ENCODE results near the gene KLHDC7A.
"Not testable (repeated sequence)": the region's sequence is repeated elsewhere in the genome, so short reads cannot be mapped to it uniquely, and the experiment has no call there.

Gene KLHDC7A

GRCh38 chr1:18458133-18459092, 22.3 kb upstream of the KLHDC7A start:
- Histone ChIP-seq H3K4me3 (ENCODE audit: low read length) (no peak overlapping the region), H3K36me3 (ENCODE audit: control insufficient read depth, insufficient read depth, low read length, severe bottlenecking) (no peaks in the 10 kb centered on the region), H3K27me3 (replicated peaks; ENCODE audit: control insufficient read depth, insufficient read depth, low read length) (peaks cover 39% of the 10 kb centered on the region), H3K9ac (ENCODE audit: low read length) (no peak overlapping the region), H3K9me3 (ENCODE audit: control insufficient read depth, low read length) (no peaks in the 10 kb centered on the region), H3K4me1 (ENCODE audit: control insufficient read depth, insufficient read depth, low read length) (peaks cover under 1% of the 10 kb centered on the region)
- no peak for DNase-seq (ENCODE audit: low read depth)

- no peak for DNase-seq (ENCODE audit: low read depth)
- Histone ChIP-seq H3K9me3 (ENCODE audit: control insufficient read depth, low read length) (no peaks in the 10 kb centered on the region), H3K9ac (ENCODE audit: low read length) (no peak overlapping the region), H3K36me3 (ENCODE audit: control insufficient read depth, insufficient read depth, low read length, severe bottlenecking) (no peaks in the 10 kb centered on the region), H3K27me3 (replicated peaks; ENCODE audit: control insufficient read depth, insufficient read depth, low read length) (peaks cover 38% of the 10 kb centered on the region), H3K4me1 (ENCODE audit: control insufficient read depth, insufficient read depth, low read length) (peaks cover 14% of the 10 kb centered on the region), H3K4me3 (ENCODE audit: low read length) (no peak overlapping the region)
Observed at GRCh38 chr1:18461656-18462055, 19.1 kb upstream of the KLHDC7A start.

GRCh38 chr1:18462517-18462916, 18.2 kb upstream of the KLHDC7A start:
- Histone ChIP-seq H3K27me3 (replicated peaks; ENCODE audit: control insufficient read depth, insufficient read depth, low read length) (peaks cover 36% of the 10 kb centered on the region), H3K4me1 (ENCODE audit: control insufficient read depth, insufficient read depth, low read length) (peaks cover 14% of the 10 kb centered on the region)
- not testable (repeated sequence) for H3K9me3 ChIP-seq (ENCODE audit: control insufficient read depth, low read length); H3K36me3 ChIP-seq (ENCODE audit: control insufficient read depth, insufficient read depth, low read length, severe bottlenecking); DNase-seq (ENCODE audit: low read depth); H3K4me3 ChIP-seq (ENCODE audit: low read length); H3K9ac ChIP-seq (ENCODE audit: low read length)

GRCh38 chr1:18463063-18463462, 17.7 kb upstream of the KLHDC7A start:
- no peak for DNase-seq (ENCODE audit: low read depth)
- H3K9ac ChIP-seq (ENCODE audit: low read length): no peak overlapping the region
- H3K4me3 ChIP-seq (ENCODE audit: low read length): no peak overlapping the region
- H3K9me3 ChIP-seq (ENCODE audit: control insufficient read depth, low read length): peaks cover 3% of the 10 kb centered on the region
- H3K36me3 ChIP-seq (ENCODE audit: control insufficient read depth, insufficient read depth, low read length, severe bottlenecking): no peaks in the 10 kb centered on the region
- peaks cover 14% of the 10 kb centered on the region for H3K4me1 ChIP-seq (ENCODE audit: control insufficient read depth, insufficient read depth, low read length)
- H3K27me3 ChIP-seq (replicated peaks; ENCODE audit: control insufficient read depth, insufficient read depth, low read length): peaks cover 31% of the 10 kb centered on the region

- Histone ChIP-seq H3K9me3 (ENCODE audit: control insufficient read depth, low read length) (peaks cover 8% of the 10 kb centered on the region), H3K9ac (ENCODE audit: low read length) (peak overlapping the region; percentile 34), H3K27me3 (replicated peaks; ENCODE audit: control insufficient read depth, insufficient read depth, low read length) (peaks cover 31% of the 10 kb centered on the region), H3K4me3 (ENCODE audit: low read length) (no peak overlapping the region), H3K36me3 (ENCODE audit: control insufficient read depth, insufficient read depth, low read length, severe bottlenecking) (no peaks in the 10 kb centered on the region), H3K4me1 (ENCODE audit: control insufficient read depth, insufficient read depth, low read length) (peaks cover 14% of the 10 kb centered on the region)
- no peak for DNase-seq (ENCODE audit: low read depth)
Observed at GRCh38 chr1:18463984-18464664, 16.6 kb upstream of the KLHDC7A start.

- peaks cover 28% of the 10 kb centered on the region for H3K27me3 ChIP-seq (replicated peaks; ENCODE audit: control insufficient read depth, insufficient read depth, low read length)
- H3K9ac ChIP-seq (ENCODE audit: low read length): peak overlapping the region; percentile 34
- H3K9me3 ChIP-seq (ENCODE audit: control insufficient read depth, low read length): peaks cover 8% of the 10 kb centered on the region
- no peak for DNase-seq (ENCODE audit: low read depth)
- no peak overlapping the region for H3K4me3 ChIP-seq (ENCODE audit: low read length)
- no peaks in the 10 kb centered on the region for H3K36me3 ChIP-seq (ENCODE audit: control insufficient read depth, insufficient read depth, low read length, severe bottlenecking)
- peaks cover 14% of the 10 kb centered on the region for H3K4me1 ChIP-seq (ENCODE audit: control insufficient read depth, insufficient read depth, low read length)
Observed at GRCh38 chr1:18464665-18465050, 16.1 kb upstream of the KLHDC7A start.

GRCh38 chr1:18466676-18467075, 14.1 kb upstream of the KLHDC7A start:
- no peak overlapping the region for H3K4me3 ChIP-seq (ENCODE audit: low read length)
- no peak for DNase-seq (ENCODE audit: low read depth)

GRCh38 chr1:18468570-18468969, 12.2 kb upstream of the KLHDC7A start:
- peaks cover 29% of the 10 kb centered on the region for H3K27me3 ChIP-seq (replicated peaks; ENCODE audit: control insufficient read depth, insufficient read depth, low read length)
- no peak for DNase-seq (ENCODE audit: low read depth)

More at GRCh38 chr1:18466676-18467075, 14.1 kb upstream of the KLHDC7A start:
- Histone ChIP-seq H3K27me3 (replicated peaks; ENCODE audit: control insufficient read depth, insufficient read depth, low read length) (peaks cover 25% of the 10 kb centered on the region), H3K9me3 (ENCODE audit: control insufficient read depth, low read length) (peaks cover 8% of the 10 kb centered on the region), H3K9ac (ENCODE audit: low read length) (no peak overlapping the region), H3K36me3 (ENCODE audit: control insufficient read depth, insufficient read depth, low read length, severe bottlenecking) (no peaks in the 10 kb centered on the region), H3K4me1 (ENCODE audit: control insufficient read depth, insufficient read depth, low read length) (peaks cover 14% of the 10 kb centered on the region)

GRCh38 chr1:18469514-18469913, 11.2 kb upstream of the KLHDC7A start:
- H3K36me3 ChIP-seq (ENCODE audit: control insufficient read depth, insufficient read depth, low read length, severe bottlenecking): no peaks in the 10 kb centered on the region
- no peak for DNase-seq (ENCODE audit: low read depth)

More at GRCh38 chr1:18468570-18468969, 12.2 kb upstream of the KLHDC7A start:
- H3K4me1 ChIP-seq (ENCODE audit: control insufficient read depth, insufficient read depth, low read length): peaks cover 11% of the 10 kb centered on the region
- H3K4me3 ChIP-seq (ENCODE audit: low read length): no peak overlapping the region
- H3K9ac ChIP-seq (ENCODE audit: low read length): no peak overlapping the region
- no peaks in the 10 kb centered on the region for H3K36me3 ChIP-seq (ENCODE audit: control insufficient read depth, insufficient read depth, low read length, severe bottlenecking)
- H3K9me3 ChIP-seq (ENCODE audit: control insufficient read depth, low read length): peaks cover 8% of the 10 kb centered on the region

GRCh38 chr1:18470671-18471355, 9.9 kb upstream of the KLHDC7A start:
- Histone ChIP-seq H3K9ac (ENCODE audit: low read length) (no peak overlapping the region), H3K4me3 (ENCODE audit: low read length) (no peak overlapping the region), H3K9me3 (ENCODE audit: control insufficient read depth, low read length) (peaks cover 8% of the 10 kb centered on the region), H3K4me1 (ENCODE audit: control insufficient read depth, insufficient read depth, low read length) (no peaks in the 10 kb centered on the region), H3K27me3 (replicated peaks; ENCODE audit: control insufficient read depth, insufficient read depth, low read length) (peaks cover 31% of the 10 kb centered on the region), H3K36me3 (ENCODE audit: control insufficient read depth, insufficient read depth, low read length, severe bottlenecking) (no peaks in the 10 kb centered on the region)
- no peak for DNase-seq (ENCODE audit: low read depth)

More at GRCh38 chr1:18469514-18469913, 11.2 kb upstream of the KLHDC7A start:
- H3K9ac ChIP-seq (ENCODE audit: low read length): no peak overlapping the region
- H3K4me1 ChIP-seq (ENCODE audit: control insufficient read depth, insufficient read depth, low read length): peaks cover 4% of the 10 kb centered on the region
- H3K4me3 ChIP-seq (ENCODE audit: low read length): no peak overlapping the region
- peaks cover 30% of the 10 kb centered on the region for H3K27me3 ChIP-seq (replicated peaks; ENCODE audit: control insufficient read depth, insufficient read depth, low read length)
- H3K9me3 ChIP-seq (ENCODE audit: control insufficient read depth, low read length): peaks cover 8% of the 10 kb centered on the region

Measured in adipocyte (in vitro differentiated cells).